Endothelial cell of umbilical vein (primary cell): ENCODE data around the gene NUDT4B. TPM values are rescaled to one million over a fixed set of nuclear protein-coding genes. Genes with fewer than 3 reads are reported as not detected.
"Not testable (repeated sequence)": the region's sequence is repeated elsewhere in the genome, so short reads cannot be mapped to it uniquely, and the experiment has no call there.

Experiments used
- BruUV-seq: library from RNA; stranded (reverse); fragments of 400-500 nt; replicated peaks from 2 replicates; lab custom pipeline; 2021; lab: Mats Ljungman, UMichigan
- CTCF ChIA-PET: fragments of 300-600, 350-600 bp; sonication (Branson Sonifier 250); formaldehyde crosslinking; loops from one replicate; lab custom pipeline; 2021; ENCODE audit warnings: antibody characterized with exemption, inconsistent platforms; lab: Charles Lee
- POLR2A ChIA-PET: fragments of 300-600, 350-600 bp; sonication (Branson Sonifier 250); formaldehyde crosslinking; loops from one replicate; lab custom pipeline; 2021; ENCODE audit warnings: antibody characterized with exemption, inconsistent platforms; lab: Charles Lee
- DNase-seq: peaks from one replicate; pipeline ENCODE4 v3.0.0-alpha.2; 2011; ENCODE audit warnings: low read depth, low spot score
- FAIRE-seq: peaks from 2 replicates; lab custom pipeline; 2011; peaks lifted over from hg19 to GRCh38; lab: Jason Lieb, UNC
- H2AFZ ChIP-seq: 2 replicates; pipeline ENCODE4 v1.6.0; 2012; ENCODE audit warnings: low read depth, low read length, control low read depth, inconsistent platforms
- H3K27ac ChIP-seq: 2 replicates; pipeline ENCODE4 v1.5.1; 2011; ENCODE audit warnings: low read depth, mild to moderate bottlenecking, control low read depth, low read length, moderate library complexity; ENCODE audit not compliant: insufficient read depth
- H3K27me3 ChIP-seq, 2 experiments: 2 replicates each; pipeline versions ENCODE4 v1.6.0 to v1.6.1; 2011; ENCODE audit warnings: low read length in 2 of 2, mixed read lengths in 1 of 2; ENCODE audit not compliant: control insufficient read depth in 2 of 2, insufficient read depth in 2 of 2
- H3K36me3 ChIP-seq, 2 experiments: 2 replicates in 1 of 2; 3 replicates in 1 of 2; pipeline ENCODE4 v1.5.1; 2011; ENCODE audit warnings: low read length in 2 of 2, mild to moderate bottlenecking in 1 of 2, moderate library complexity in 1 of 2; ENCODE audit not compliant: control insufficient read depth in 2 of 2, insufficient read depth in 2 of 2; ENCODE audit errors: extremely low read depth in 1 of 2
- H3K4me1 ChIP-seq: 3 replicates; pipeline ENCODE4 v1.5.1; 2011; ENCODE audit warnings: mild to moderate bottlenecking, low read length; ENCODE audit not compliant: control insufficient read depth, insufficient read depth; ENCODE audit errors: extremely low read depth
- H3K4me2 ChIP-seq: 2 replicates; pipeline ENCODE4 v1.6.1; 2011; ENCODE audit warnings: low read length, control low read depth, mixed read lengths; ENCODE audit not compliant: insufficient read depth
- H3K4me3 ChIP-seq, 3 experiments: fragments of 200-600 bp in 1 of 3; sonication (generic), shearing (Covaris generic) in 1 of 3; replicated peaks in 1 of 3; 2 replicates each; pipeline ENCODE4 v1.5.1; 2011 to 2016; ENCODE audit warnings: control low read depth in 3 of 3, low read length in 3 of 3, mild to moderate bottlenecking in 2 of 3, inconsistent platforms in 1 of 3, low read depth in 1 of 3, moderate library complexity in 1 of 3; ENCODE audit not compliant: insufficient read depth in 1 of 3
- H3K79me2 ChIP-seq: 2 replicates; pipeline ENCODE4 v1.6.0; 2012; ENCODE audit warnings: low read length, inconsistent platforms; ENCODE audit not compliant: control insufficient read depth, insufficient read depth
- H3K9ac ChIP-seq: replicated peaks from 2 replicates; pipeline ENCODE3; 2011; ENCODE audit warnings: low read length, control low read depth; ENCODE audit not compliant: insufficient read depth; ENCODE audit errors: extremely low read depth
- H3K9me1 ChIP-seq: replicated peaks from 3 replicates; pipeline ENCODE4 v1.6.0; 2011; ENCODE audit warnings: mild to moderate bottlenecking, low read length; ENCODE audit not compliant: control insufficient read depth, insufficient read depth; ENCODE audit errors: extremely low read depth
- H3K9me3 ChIP-seq: replicated peaks from 2 replicates; pipeline ENCODE4 v1.5.1; 2012; ENCODE audit warnings: low read length, inconsistent platforms; ENCODE audit not compliant: control insufficient read depth, insufficient read depth
- H4K20me1 ChIP-seq: replicated peaks from 2 replicates; pipeline ENCODE3; 2011; ENCODE audit warnings: mild to moderate bottlenecking, low read length; ENCODE audit not compliant: control insufficient read depth, insufficient read depth; ENCODE audit errors: extremely low read depth
- dilution Hi-C: fragments of 300-500 bp; cut with MboI; formaldehyde crosslinking; loops from one replicate; pipeline ENCODE4 v1.15.0; 2019; ENCODE audit warnings: low sequenced_read_pairs; ENCODE audit not compliant: extremely low pct_ligation_motif_present
- intact Hi-C: fragments of 100-400 bp; cut with micrococcal nuclease; formaldehyde crosslinking; loops from one replicate; pipeline ENCODE4 v1.10.0; 2022
- polyA plus RNA-seq, 4 experiments: library from polyadenylated mRNA; depleted of rRNA in 3 of 4; stranded (reverse) in 3 of 4; unstranded in 1 of 4; fragments of >200 nt; gene quantifications; 2 replicates each; pipeline versions ENCODE4 v1.2.1 to v1.2.3, GENCODE V29; 2011 to 2012; ENCODE audit warnings: missing spikeins in 1 of 4
- total RNA-seq: library from RNA; stranded (reverse); gene quantifications from 2 replicates; pipeline ENCODE4 v1.2.3, GENCODE V29; 2021

Gene NUDT4B
- total and polyA plus RNA-seq, 2 donors (not counting 3 experiments of a cell fraction or from before 2014, with no cell fraction given): 39.0 TPM; not detected in 1

- DNase-seq, BruUV-seq, H3K9me3 ChIP-seq, POLR2A ChIA-PET, H4K20me1 ChIP-seq, H3K9me1 ChIP-seq, dilution Hi-C loops, H3K79me2 ChIP-seq, H3K9ac ChIP-seq, H3K4me3 ChIP-seq, H3K36me3 ChIP-seq, H3K27ac ChIP-seq, H3K4me1 ChIP-seq, H2AFZ ChIP-seq, H3K4me2 ChIP-seq, intact Hi-C loops, CTCF ChIA-PET, H3K27me3 ChIP-seq: not testable (repeated sequence)
- peak; percentile 67 for FAIRE-seq
Observed at GRCh38 chr1:148758412-148758811, 9.8 kb downstream of the NUDT4B start.

GRCh38 chr1:148758925-148759324 is 10.4 kb downstream of the NUDT4B start:
- H3K4me3 ChIP-seq, FAIRE-seq, intact Hi-C loops, BruUV-seq, H4K20me1 ChIP-seq, POLR2A ChIA-PET, H3K4me2 ChIP-seq, CTCF ChIA-PET, H3K36me3 ChIP-seq, dilution Hi-C loops, H2AFZ ChIP-seq, H3K79me2 ChIP-seq, H3K27ac ChIP-seq, H3K27me3 ChIP-seq, H3K9ac ChIP-seq, H3K4me1 ChIP-seq, H3K9me3 ChIP-seq, DNase-seq, H3K9me1 ChIP-seq: not testable (repeated sequence)

GRCh38 chr1:148759749-148760148 is 11.2 kb downstream of the NUDT4B start:
- POLR2A ChIA-PET, FAIRE-seq, H3K27ac ChIP-seq, H3K4me2 ChIP-seq, H3K79me2 ChIP-seq, intact Hi-C loops, H3K4me1 ChIP-seq, H3K9me3 ChIP-seq, CTCF ChIA-PET, H3K36me3 ChIP-seq, dilution Hi-C loops, H2AFZ ChIP-seq, H3K4me3 ChIP-seq, H3K9ac ChIP-seq, DNase-seq, H3K9me1 ChIP-seq, H4K20me1 ChIP-seq, H3K27me3 ChIP-seq: not testable (repeated sequence)
- TSS peak; percentile 83 for BruUV-seq

GRCh38 chr1:148760206-148760605 is 11.6 kb downstream of the NUDT4B start:
- dilution Hi-C loops, intact Hi-C loops: not testable (repeated sequence)

More at GRCh38 chr1:148760206-148760605, 11.6 kb downstream of the NUDT4B start:
- H3K9ac ChIP-seq, H3K27me3 ChIP-seq, H4K20me1 ChIP-seq, H3K4me2 ChIP-seq, H3K79me2 ChIP-seq, BruUV-seq, DNase-seq, H3K27ac ChIP-seq, H3K9me3 ChIP-seq, POLR2A ChIA-PET, CTCF ChIA-PET, H3K9me1 ChIP-seq, H3K4me1 ChIP-seq, H2AFZ ChIP-seq, H3K36me3 ChIP-seq, H3K4me3 ChIP-seq: not testable (repeated sequence)
- FAIRE-seq: peak; percentile 93
